CD4-positive, alpha-beta T cell (primary cell): ENCODE measurements around the gene ABLIM1. TPM values are rescaled to one million over a fixed set of nuclear protein-coding genes. Genes with fewer than 3 reads are reported as not detected.

ENCODE experiments used
- ATAC-seq: fragments of 200-7000 bp; cut with Tn5 transposase; one replicate; pipeline ENCODE4 v1.10.0; 2022; ENCODE audit warnings: mild to moderate bottlenecking; ENCODE audit not compliant: poor library complexity
- CTCF ChIA-PET: fragments of 350-600 bp; sonication (Branson Sonifier 250); formaldehyde crosslinking; loops from one replicate; lab custom pipeline; 2021; ENCODE audit warnings: antibody characterized with exemption, inconsistent platforms; lab: Charles Lee
- POLR2A ChIA-PET: fragments of 350-600 bp; sonication (Branson Sonifier 250); formaldehyde crosslinking; loops from one replicate; lab custom pipeline; 2021; ENCODE audit warnings: antibody characterized with exemption, inconsistent platforms; lab: Charles Lee
- DNase-seq, 14 experiments: peaks; one replicate each; pipeline ENCODE4 v3.0.0-alpha.2; 2013 to 2020; ENCODE audit warnings: mixed read lengths in 2 of 14
- H3K27ac ChIP-seq, 2 donors: one replicate each; pipeline versions ENCODE4 v1.5.1 to v1.7.0; 2013; ENCODE audit warnings: low read length in 2 of 2, low read depth in 1 of 2, mild to moderate bottlenecking in 1 of 2
- H3K27me3 ChIP-seq, 2 experiments: 1 replicate in 1 of 2; 2 replicates in 1 of 2; pipeline versions ENCODE4 v1.6.1 to v1.7.0; 2013; ENCODE audit warnings: low read length in 2 of 2, control low read depth in 1 of 2, mild to moderate bottlenecking in 1 of 2, moderate library complexity in 1 of 2; ENCODE audit not compliant: insufficient read depth in 2 of 2, control insufficient read depth in 1 of 2
- H3K36me3 ChIP-seq: one replicate; pipeline ENCODE4 v1.6.1; 2013; ENCODE audit warnings: low read length, control low read depth; ENCODE audit not compliant: insufficient read depth
- H3K4me1 ChIP-seq: one replicate; pipeline ENCODE4 v1.6.1; 2013; ENCODE audit warnings: low read length, control low read depth; ENCODE audit not compliant: insufficient read depth
- H3K4me3 ChIP-seq: one replicate; pipeline ENCODE4 v1.5.1; 2013; ENCODE audit warnings: mild to moderate bottlenecking, low read length, moderate library complexity
- H3K9me3 ChIP-seq, 2 experiments: 1 replicate in 1 of 2; 2 replicates in 1 of 2; pipeline versions ENCODE4 v1.6.1 to v1.7.0; 2013; ENCODE audit warnings: low read length in 2 of 2, mild to moderate bottlenecking in 2 of 2, control low read depth in 1 of 2, moderate library complexity in 1 of 2; ENCODE audit not compliant: control insufficient read depth in 1 of 2, insufficient read depth in 1 of 2
- H3K27ac Mint-ChIP-seq: one replicate; pipeline ENCODE4 v1.8.0; 2020; ENCODE audit warnings: mixed read lengths
- H3K27me3 Mint-ChIP-seq: one replicate; pipeline ENCODE4 v1.8.0; 2021; ENCODE audit warnings: mixed read lengths
- H3K36me3 Mint-ChIP-seq: one replicate; pipeline ENCODE4 v1.8.0; 2021; ENCODE audit warnings: low read depth, mixed read lengths
- H3K4me1 Mint-ChIP-seq: one replicate; pipeline ENCODE4 v1.8.0; 2021; ENCODE audit warnings: low read depth, mixed read lengths
- H3K4me3 Mint-ChIP-seq: one replicate; pipeline ENCODE4 v1.8.0; 2020; ENCODE audit warnings: mild to moderate bottlenecking, mixed read lengths
- H3K9me3 Mint-ChIP-seq: one replicate; pipeline ENCODE4 v1.8.0; 2020; ENCODE audit warnings: mixed read lengths
- CTCF ChIP-seq: fragments of 200-600 bp; IDR thresholded peaks from one replicate; pipeline ENCODE4 v1.8.0; 2022; ENCODE audit warnings: antibody characterized with exemption, mild to moderate bottlenecking
- intact Hi-C, 2 experiments: fragments of 100-400 bp; cut with DNase I in 1 of 2; cut with micrococcal nuclease in 1 of 2; formaldehyde crosslinking; loops; one replicate each; pipeline versions ENCODE4 v1.15.1 to v1.9.0; 2023 to 2025; cut with DNase I, micrococcal nuclease
- total RNA-seq, 174 experiments: library from RNA in 2 of 174; stranded (reverse) in 2 of 174; gene quantifications; one replicate each; pipeline ENCODE4 v1.2.3 and lab custom pipeline; 2021 to 2026

ABLIM1 gene
- total RNA-seq, 2 experiments from 2014 or later, result 217 to 224 TPM

- Mint-ChIP-seq H3K27me3 (no peaks in the 10 kb centered on the region), H3K4me1 (peaks cover 6% of the 10 kb centered on the region), H3K4me3 (no peak overlapping the region), H3K9me3 (no peaks in the 10 kb centered on the region), H3K27ac (no peak overlapping the region), H3K36me3 (no peaks in the 10 kb centered on the region)
- Histone ChIP-seq H3K27ac (no peak overlapping the region), H3K36me3 (no peaks in the 10 kb centered on the region), H3K4me3 (no peak overlapping the region), H3K4me1 (no peaks in the 10 kb centered on the region), H3K9me3 (no peaks in the 10 kb centered on the region), H3K27me3 (no peaks in the 10 kb centered on the region)
- DNase-seq, result no peak
- ATAC-seq, result no peak
- intact Hi-C loops, result no loop called here
- CTCF ChIA-PET, result no interaction called here
- POLR2A ChIA-PET, result interaction anchor here (0.6 kb wide), 1 partner anchor 199 kb away, joined by 4 read pairs; no protein-coding TSS in a partner anchor
- no peak for TF ChIP-seq CTCF
Measured at GRCh38 chr10:114616103-114616502, 42.0 kb downstream of the ABLIM1 start.

GRCh38 chr10:114615600-114616007 is 42.5 kb downstream of the ABLIM1 start:
- H3K27ac Mint-ChIP-seq, result peak overlapping the region; percentile 3
- H3K4me3 Mint-ChIP-seq, result no peak overlapping the region
- H3K4me1 Mint-ChIP-seq, result peaks cover 6% of the 10 kb centered on the region
- CTCF ChIA-PET, result no interaction called here
- DNase-seq (peak in 1 of 14 experiments; percentile 13), ATAC-seq (peak; percentile 17)
- POLR2A ChIA-PET, result interaction anchor here (0.6 kb wide), 1 partner anchor 200 kb away, joined by 4 read pairs; no protein-coding TSS in a partner anchor
- no peaks in the 10 kb centered on the region for H3K27me3 ChIP-seq
- intact Hi-C loops, result no loop called here
- H3K4me3 ChIP-seq, result no peak overlapping the region
- H3K36me3 ChIP-seq, result no peaks in the 10 kb centered on the region
- H3K9me3 ChIP-seq, result no peaks in the 10 kb centered on the region
- H3K27me3 Mint-ChIP-seq, result no peaks in the 10 kb centered on the region
- H3K36me3 Mint-ChIP-seq, result no peaks in the 10 kb centered on the region
- TF ChIP-seq CTCF, result no peak
- no peaks in the 10 kb centered on the region for H3K9me3 Mint-ChIP-seq
- no peak overlapping the region for H3K27ac ChIP-seq
- no peaks in the 10 kb centered on the region for H3K4me1 ChIP-seq

- intact Hi-C loops, result no loop called here
- no peaks in the 10 kb centered on the region for H3K27me3 ChIP-seq
- DNase-seq, result no peak
- no peak for ATAC-seq
- no peak overlapping the region for H3K27ac ChIP-seq
- Mint-ChIP-seq H3K9me3 (no peaks in the 10 kb centered on the region), H3K27ac (peak overlapping the region; percentile 16), H3K36me3 (no peaks in the 10 kb centered on the region), H3K4me3 (no peak overlapping the region), H3K4me1 (peaks cover 6% of the 10 kb centered on the region), H3K27me3 (no peaks in the 10 kb centered on the region)
- CTCF ChIA-PET, result no interaction called here
- no peaks in the 10 kb centered on the region for H3K36me3 ChIP-seq
- TF ChIP-seq CTCF, result no peak
- no peaks in the 10 kb centered on the region for H3K4me1 ChIP-seq
- POLR2A ChIA-PET, result no interaction called here
- H3K4me3 ChIP-seq, result no peak overlapping the region
- no peaks in the 10 kb centered on the region for H3K9me3 ChIP-seq
Measured at GRCh38 chr10:114613237-114613979, 44.7 kb downstream of the ABLIM1 start.
